ENCODE data around the gene SCAMP5.

The SCAMP5 gene

DNA sequence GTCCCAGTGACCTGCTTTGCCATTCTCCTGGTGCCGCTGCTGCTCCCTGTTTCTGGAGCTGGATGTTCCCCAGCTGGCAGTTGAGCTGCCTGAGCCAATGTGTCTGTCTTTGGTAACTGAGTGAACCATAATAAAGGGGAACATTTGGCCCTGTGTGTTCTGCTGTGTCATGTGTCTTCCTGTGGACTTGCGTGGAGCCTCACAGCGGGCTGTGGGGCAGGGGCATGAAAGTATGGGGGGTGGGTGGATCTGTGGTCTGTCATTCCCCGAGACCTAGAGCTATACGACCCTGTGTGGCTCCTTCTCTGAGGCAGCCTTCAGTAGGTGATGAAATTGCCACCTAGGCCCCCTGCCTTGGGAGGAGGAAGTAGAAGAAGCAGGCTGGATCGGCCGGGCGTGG, 26.0 kb downstream of the SCAMP5 start:
- TF ChIP-seq, protein P1, sequence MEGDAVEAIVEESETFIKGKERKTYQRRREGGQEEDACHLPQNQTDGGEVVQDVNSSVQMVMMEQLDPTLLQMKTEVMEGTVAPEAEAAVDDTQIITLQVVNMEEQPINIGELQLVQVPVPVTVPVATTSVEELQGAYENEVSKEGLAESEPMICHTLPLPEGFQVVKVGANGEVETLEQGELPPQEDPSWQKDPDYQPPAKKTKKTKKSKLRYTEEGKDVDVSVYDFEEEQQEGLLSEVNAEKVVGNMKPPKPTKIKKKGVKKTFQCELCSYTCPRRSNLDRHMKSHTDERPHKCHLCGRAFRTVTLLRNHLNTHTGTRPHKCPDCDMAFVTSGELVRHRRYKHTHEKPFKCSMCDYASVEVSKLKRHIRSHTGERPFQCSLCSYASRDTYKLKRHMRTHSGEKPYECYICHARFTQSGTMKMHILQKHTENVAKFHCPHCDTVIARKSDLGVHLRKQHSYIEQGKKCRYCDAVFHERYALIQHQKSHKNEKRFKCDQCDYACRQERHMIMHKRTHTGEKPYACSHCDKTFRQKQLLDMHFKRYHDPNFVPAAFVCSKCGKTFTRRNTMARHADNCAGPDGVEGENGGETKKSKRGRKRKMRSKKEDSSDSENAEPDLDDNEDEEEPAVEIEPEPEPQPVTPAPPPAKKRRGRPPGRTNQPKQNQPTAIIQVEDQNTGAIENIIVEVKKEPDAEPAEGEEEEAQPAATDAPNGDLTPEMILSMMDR (conservative IDR thresholded peaks at IDR 0.05): no peak
- peak overlapping the region; percentile 96 for H3K27ac ChIP-seq

DNA sequence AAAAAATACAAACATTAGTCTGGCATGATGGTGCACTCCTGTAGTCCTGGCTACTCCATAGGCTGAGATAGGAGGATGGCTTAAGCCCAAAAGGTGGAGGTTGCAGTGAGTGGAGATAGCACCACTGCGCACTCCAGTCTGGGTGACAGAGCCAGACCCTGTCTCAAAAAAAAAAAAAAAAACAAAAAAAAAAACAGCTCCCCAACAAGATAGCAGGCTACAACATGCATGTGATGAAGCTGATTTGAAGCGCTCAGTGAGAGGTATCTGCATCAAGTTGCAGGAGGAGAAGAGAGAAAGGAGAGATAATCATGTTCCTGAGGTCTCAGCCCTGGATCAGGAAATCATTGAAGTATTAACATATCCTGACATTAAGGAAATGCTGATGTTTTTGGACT, 27.4 kb downstream of the SCAMP5 start:
- TF ChIP-seq, protein P1 (conservative IDR thresholded peaks at IDR 0.05): no peak
- peak overlapping the region; percentile 96 for H3K27ac ChIP-seq

DNA sequence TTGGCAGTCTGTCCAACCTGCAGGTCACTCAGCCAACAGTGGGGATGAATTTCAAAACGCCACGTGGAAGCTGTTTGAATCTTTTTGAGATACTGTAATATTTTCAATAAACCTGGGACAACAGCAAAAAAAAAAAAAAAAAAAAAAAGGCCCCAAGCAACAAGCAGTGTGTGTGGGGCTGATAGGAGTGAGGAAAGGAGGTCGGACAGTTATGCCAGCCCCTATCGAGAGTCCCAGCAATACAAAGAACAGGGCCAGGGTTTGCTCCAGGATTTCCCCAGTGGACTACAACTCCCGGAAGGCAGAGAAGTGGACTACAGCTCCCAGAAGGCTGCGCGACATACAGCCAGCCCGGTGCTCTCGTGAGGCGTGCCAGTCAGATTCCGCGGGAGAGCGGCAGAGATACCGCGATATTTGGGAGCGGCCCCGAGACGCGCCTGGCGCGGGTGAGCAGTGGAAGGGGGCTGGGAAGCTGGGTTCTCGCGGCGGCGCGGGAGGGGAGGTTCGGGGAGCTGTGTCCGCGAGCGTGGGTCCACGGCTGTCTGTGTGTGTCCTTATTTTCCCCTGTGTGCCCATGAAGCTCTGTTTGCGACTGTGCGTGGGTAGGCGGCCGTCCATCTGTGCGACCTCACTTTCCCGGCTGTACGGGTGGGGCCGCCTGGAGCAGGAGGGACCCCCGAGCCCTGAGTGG, 28.0 kb downstream of the SCAMP5 start, which contains the start of gene PPCDC:
Gene PPCDC (plus strand): TSS at position 410 of the 691 bp plus-strand sequence. CDS start 4,729 bp downstream, outside the sequence.
- peak within 1 kb of the TSS; percentile 96 for H3K27ac ChIP-seq
- TF ChIP-seq, protein P1 (conservative IDR thresholded peaks at IDR 0.05): no peak

DNA sequence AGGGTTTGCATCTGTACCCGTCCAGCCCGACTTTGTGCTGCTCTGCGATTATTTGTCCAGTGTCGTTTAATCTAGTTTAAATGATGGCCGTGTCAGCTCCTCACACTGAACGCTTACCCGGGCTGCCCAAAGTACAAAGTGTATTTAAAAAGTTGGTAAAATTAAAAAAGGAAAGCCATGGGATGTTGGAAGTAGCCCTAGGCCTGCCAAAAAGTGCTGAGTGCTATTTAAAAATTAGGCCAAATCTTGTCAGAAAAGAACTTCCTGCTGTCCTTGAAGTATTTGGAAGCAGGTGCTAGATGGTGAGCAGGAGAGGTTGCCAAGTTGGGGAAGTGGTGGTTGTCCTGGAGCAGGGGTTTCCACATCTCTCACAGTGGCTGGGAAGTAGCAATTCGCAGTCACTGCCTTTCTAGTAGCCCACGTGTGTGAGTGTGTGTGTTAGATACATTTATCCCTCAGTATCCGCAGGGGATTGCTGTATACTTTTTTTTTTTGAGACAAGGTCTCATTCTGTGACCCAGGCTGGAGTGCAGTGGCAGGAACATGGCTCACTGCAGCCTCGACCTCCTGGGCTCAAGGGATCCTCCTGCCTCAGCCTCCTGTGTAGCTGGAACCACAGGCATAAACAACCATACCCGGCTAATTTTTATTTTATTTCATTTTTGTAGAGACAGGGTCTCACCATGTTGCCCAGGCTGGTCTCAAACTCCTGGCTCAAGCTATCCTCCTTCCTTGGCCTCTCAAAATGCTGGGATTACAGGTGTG, 28.7 kb downstream of the SCAMP5 start:
- H3K27ac ChIP-seq: peak overlapping the region; percentile 96
- TF ChIP-seq, protein P1 (conservative IDR thresholded peaks at IDR 0.05): no peak

DNA sequence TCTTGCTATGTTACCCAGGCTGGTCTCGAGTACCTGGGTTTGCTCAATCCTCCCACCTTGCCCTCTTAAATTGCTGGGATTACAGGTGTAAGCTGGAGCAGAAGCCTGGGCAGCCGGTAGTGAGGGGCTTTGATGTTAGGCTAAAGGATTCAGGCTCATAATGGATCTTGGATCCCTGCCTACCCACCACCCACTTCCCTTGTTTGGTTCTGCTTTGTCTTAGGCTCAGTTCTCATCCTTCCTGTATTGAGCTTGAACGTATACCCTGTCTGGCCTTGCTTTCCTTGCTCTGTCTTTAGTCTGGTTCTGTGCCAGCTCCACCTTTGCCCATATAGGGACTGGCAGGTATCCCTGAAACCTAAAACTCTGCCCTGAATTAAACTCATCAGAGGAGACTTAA, 29.7 kb downstream of the SCAMP5 start:
- peak overlapping the region; percentile 96 for H3K27ac ChIP-seq
- TF ChIP-seq, protein P1 (conservative IDR thresholded peaks at IDR 0.05): no peak

DNA sequence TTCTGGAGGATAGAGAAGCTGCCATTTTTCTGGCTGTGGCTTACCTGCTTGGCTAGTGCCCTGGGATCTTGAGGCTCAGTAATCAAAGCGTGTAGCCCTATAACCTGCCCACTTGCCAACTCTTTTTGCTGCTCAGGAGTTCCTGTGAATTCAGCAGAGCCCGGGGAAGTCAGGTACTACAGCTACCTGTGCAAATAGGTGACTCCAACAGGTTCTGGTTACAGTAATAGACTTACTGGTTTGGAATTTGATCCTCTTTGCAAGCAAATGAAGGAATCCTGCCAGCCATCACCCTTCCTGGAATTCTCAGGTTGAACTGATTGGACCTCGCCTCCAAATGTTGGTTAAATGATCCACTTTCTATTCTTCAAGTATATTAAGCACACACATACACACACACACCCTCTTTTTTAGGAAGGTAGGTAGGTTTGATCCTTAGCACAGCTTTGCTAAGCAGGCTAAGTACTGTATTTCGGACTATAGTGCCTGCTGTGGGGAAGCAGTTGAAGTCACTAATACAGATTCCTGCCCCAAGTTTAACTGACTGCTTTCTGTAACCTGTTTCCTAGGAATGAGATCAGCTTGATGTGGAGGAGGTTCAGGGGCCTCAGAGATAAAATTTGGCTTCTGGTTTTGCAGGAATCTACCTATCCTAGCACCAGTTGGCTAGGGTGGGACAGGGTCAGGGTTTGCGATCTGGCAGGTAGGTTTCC, 30.3 kb downstream of the SCAMP5 start:
- TF ChIP-seq, protein P1 (conservative IDR thresholded peaks at IDR 0.05): no peak
- H3K27ac ChIP-seq: peak overlapping the region; percentile 96

- TF ChIP-seq, protein P1 (conservative IDR thresholded peaks at IDR 0.05): no peak
- no peak overlapping the region for H3K27ac ChIP-seq
Observed at GRCh38 chr15:75027551-75027950, 32.2 kb downstream of the SCAMP5 start.
